ENCODE results near the gene APOBEC3A.
A peak's percentile ranks its signal among the peaks of the same experiment; 100 is the strongest.

APOBEC3A gene

DNA sequence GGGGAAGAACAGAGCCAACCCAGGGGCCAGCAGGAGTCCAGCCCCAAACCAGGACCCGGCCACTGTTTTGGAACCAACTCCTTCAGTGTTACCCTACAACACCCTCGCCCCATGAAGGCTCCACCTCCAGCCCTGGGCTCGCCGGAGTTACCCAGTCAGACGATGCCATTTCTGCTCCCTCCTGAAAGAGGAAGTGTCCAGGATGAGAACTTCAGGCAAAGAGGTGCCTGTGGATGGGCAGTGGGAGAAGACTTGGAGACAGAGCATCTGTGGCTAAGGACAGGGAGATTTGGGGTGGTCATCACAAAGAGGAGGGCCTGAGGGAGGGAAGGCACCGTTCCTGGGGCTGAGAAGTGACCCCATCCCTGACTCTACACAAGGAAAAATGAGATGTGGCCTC lies 38.7 kb downstream of the APOBEC3A start:
- no peaks in the 10 kb centered on the region for H3F3A ChIP-seq (ENCODE audit: insufficient read depth, low read length)

DNA sequence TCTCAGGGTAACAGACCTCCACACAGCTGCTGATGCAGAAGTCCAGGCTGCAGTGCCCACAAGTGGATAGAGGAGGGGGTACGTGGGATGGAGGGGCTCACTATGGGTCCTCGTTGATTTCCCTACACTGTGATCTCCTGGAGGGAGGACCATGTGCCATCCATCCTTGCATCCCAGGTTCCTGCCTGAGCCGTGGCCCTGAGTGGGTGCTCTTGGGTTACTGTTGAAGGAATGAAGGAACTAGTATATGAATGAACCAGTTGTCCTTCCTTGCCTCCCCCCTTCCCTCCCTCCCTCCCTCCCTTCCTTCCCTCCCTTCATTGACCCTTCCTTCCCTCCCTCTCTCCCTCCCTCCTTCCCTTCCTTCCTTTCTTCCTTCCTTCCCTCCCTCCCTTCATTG lies 40.1 kb downstream of the APOBEC3A start:
- Histone ChIP-seq H3K9ac (ENCODE audit: low read length) (no peak overlapping the region), H3K9me2 (ENCODE audit: low read depth, low read length) (no peaks in the 10 kb centered on the region)

More for the DNA sequence above, 38.7 kb downstream of the APOBEC3A start:
- Histone ChIP-seq H3K27ac (ENCODE audit: low read depth, low read length, poor library complexity, severe bottlenecking) (no peak overlapping the region), H2AFZ (ENCODE audit: low read length) (no peak overlapping the region), H3K36me3 (ENCODE audit: insufficient read depth, low read length) (no peaks in the 10 kb centered on the region), H3K4me3 (ENCODE audit: low read depth, low read length, poor library complexity, severe bottlenecking) (no peak overlapping the region), H3K9me2 (ENCODE audit: low read depth, low read length) (no peaks in the 10 kb centered on the region), H4K20me1 (ENCODE audit: insufficient read depth, low read length) (no peaks in the 10 kb centered on the region), H3K27me3 (ENCODE audit: insufficient read depth, low read length) (no peaks in the 10 kb centered on the region), H3K9ac (ENCODE audit: low read length) (no peak overlapping the region), H3K79me2 (ENCODE audit: insufficient read depth, low read length) (no peaks in the 10 kb centered on the region), H3K9me3 (ENCODE audit: low read length) (no peaks in the 10 kb centered on the region), H3K4me1 (ENCODE audit: insufficient read depth, low read length, severe bottlenecking) (no peaks in the 10 kb centered on the region), H3K4me2 (ENCODE audit: low read length) (no peak overlapping the region)
- TF ChIP-seq, protein P1, sequence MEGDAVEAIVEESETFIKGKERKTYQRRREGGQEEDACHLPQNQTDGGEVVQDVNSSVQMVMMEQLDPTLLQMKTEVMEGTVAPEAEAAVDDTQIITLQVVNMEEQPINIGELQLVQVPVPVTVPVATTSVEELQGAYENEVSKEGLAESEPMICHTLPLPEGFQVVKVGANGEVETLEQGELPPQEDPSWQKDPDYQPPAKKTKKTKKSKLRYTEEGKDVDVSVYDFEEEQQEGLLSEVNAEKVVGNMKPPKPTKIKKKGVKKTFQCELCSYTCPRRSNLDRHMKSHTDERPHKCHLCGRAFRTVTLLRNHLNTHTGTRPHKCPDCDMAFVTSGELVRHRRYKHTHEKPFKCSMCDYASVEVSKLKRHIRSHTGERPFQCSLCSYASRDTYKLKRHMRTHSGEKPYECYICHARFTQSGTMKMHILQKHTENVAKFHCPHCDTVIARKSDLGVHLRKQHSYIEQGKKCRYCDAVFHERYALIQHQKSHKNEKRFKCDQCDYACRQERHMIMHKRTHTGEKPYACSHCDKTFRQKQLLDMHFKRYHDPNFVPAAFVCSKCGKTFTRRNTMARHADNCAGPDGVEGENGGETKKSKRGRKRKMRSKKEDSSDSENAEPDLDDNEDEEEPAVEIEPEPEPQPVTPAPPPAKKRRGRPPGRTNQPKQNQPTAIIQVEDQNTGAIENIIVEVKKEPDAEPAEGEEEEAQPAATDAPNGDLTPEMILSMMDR (IDR thresholded peaks at IDR 0.05; ENCODE audit: low read length) = no peak
- no peak for TF ChIP-seq EZH2 (IDR thresholded peaks at IDR 0.05; ENCODE audit: borderline replicate concordance, low read length)

DNA sequence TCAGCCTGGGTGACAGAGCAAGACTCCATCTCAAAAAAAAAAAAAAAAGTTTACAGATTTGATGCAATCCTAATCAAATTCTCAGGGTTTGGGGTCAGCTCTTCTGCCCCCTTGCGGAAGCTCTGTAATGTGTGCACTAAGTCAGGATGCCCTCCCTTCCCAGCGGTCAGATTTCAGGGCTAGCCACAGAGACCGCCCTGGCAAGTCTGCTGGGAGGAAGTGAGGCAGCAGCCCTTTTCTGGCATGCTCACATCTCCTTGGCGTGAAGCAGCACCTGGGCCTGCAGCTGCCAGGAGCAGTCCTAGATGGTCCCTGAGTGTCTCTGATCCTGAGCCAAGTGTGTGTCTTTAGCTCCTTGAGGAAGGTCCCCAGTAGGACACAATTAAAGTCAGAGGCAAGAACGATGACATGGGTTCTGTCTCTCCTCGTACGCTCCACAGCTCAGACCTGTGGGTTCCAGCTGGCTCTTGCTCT lies 45.8 kb downstream of the APOBEC3A start:
- Histone ChIP-seq H3K9me3 (ENCODE audit: low read length) (no peaks in the 10 kb centered on the region), H3K27ac (ENCODE audit: low read depth, low read length, poor library complexity, severe bottlenecking) (no peak overlapping the region), H3K4me2 (ENCODE audit: low read length) (no peak overlapping the region), H3K4me3 (ENCODE audit: low read depth, low read length, poor library complexity, severe bottlenecking) (no peak overlapping the region), H3K9me2 (ENCODE audit: low read depth, low read length) (no peaks in the 10 kb centered on the region), H3F3A (ENCODE audit: insufficient read depth, low read length) (no peaks in the 10 kb centered on the region), H3K27me3 (ENCODE audit: insufficient read depth, low read length) (no peaks in the 10 kb centered on the region), H3K9ac (ENCODE audit: low read length) (no peak overlapping the region), H3K4me1 (ENCODE audit: insufficient read depth, low read length, severe bottlenecking) (no peaks in the 10 kb centered on the region), H3K36me3 (ENCODE audit: insufficient read depth, low read length) (no peaks in the 10 kb centered on the region), H2AFZ (ENCODE audit: low read length) (no peak overlapping the region), H3K79me2 (ENCODE audit: insufficient read depth, low read length) (no peaks in the 10 kb centered on the region), H4K20me1 (ENCODE audit: insufficient read depth, low read length) (no peaks in the 10 kb centered on the region)
- TF ChIP-seq EZH2 (IDR thresholded peaks at IDR 0.05; ENCODE audit: borderline replicate concordance, low read length) = no peak
- TF ChIP-seq, protein P1 (IDR thresholded peaks at IDR 0.05; ENCODE audit: low read length) = peak; percentile 70

More for the DNA sequence above, 40.1 kb downstream of the APOBEC3A start:
- Histone ChIP-seq H3K9me3 (ENCODE audit: low read length) (no peaks in the 10 kb centered on the region), H3K4me3 (ENCODE audit: low read depth, low read length, poor library complexity, severe bottlenecking) (no peak overlapping the region), H3K27ac (ENCODE audit: low read depth, low read length, poor library complexity, severe bottlenecking) (no peak overlapping the region), H3K79me2 (ENCODE audit: insufficient read depth, low read length) (no peaks in the 10 kb centered on the region), H4K20me1 (ENCODE audit: insufficient read depth, low read length) (no peaks in the 10 kb centered on the region), H3K4me2 (ENCODE audit: low read length) (no peak overlapping the region), H3F3A (ENCODE audit: insufficient read depth, low read length) (no peaks in the 10 kb centered on the region), H2AFZ (ENCODE audit: low read length) (no peak overlapping the region), H3K27me3 (ENCODE audit: insufficient read depth, low read length) (no peaks in the 10 kb centered on the region), H3K36me3 (ENCODE audit: insufficient read depth, low read length) (no peaks in the 10 kb centered on the region), H3K4me1 (ENCODE audit: insufficient read depth, low read length, severe bottlenecking) (no peaks in the 10 kb centered on the region)
- TF ChIP-seq, protein P1 (IDR thresholded peaks at IDR 0.05; ENCODE audit: low read length) = no peak
- no peak for TF ChIP-seq EZH2 (IDR thresholded peaks at IDR 0.05; ENCODE audit: borderline replicate concordance, low read length)

Data from OCI-LY1 (cell line).